ENCODE data around the gene IMP4.
"Not testable (repeated sequence)": the region's sequence is repeated elsewhere in the genome, so short reads cannot be mapped to it uniquely, and the experiment has no call there.

Gene IMP4

GRCh38 chr2:130342533-130343275 lies at the start of gene IMP4:
Gene IMP4, plus strand, starts transcription at chr2:130342897. Its CDS starts 36 bp downstream, at chr2:130342933.
- DNase-seq: peak; percentile 98

GRCh38 chr2:130300258-130300969 lies 42.3 kb upstream of the IMP4 start:
- no peak for DNase-seq

- DNase-seq: no peak
These were observed 41.7 kb upstream of the IMP4 start for GRCh38 chr2:130300970-130301348.

- DNase-seq: no peak
These were observed 40.4 kb upstream of the IMP4 start for GRCh38 chr2:130302164-130302886.

GRCh38 chr2:130303169-130303568 lies 39.5 kb upstream of the IMP4 start:
- DNase-seq: no peak

- DNase-seq: no peak
These were observed 38.0 kb upstream of the IMP4 start for GRCh38 chr2:130304726-130305125.

GRCh38 chr2:130307850-130308249 lies 34.8 kb upstream of the IMP4 start:
- DNase-seq: no peak

GRCh38 chr2:130310881-130311280 lies 31.8 kb upstream of the IMP4 start:
- no peak for DNase-seq

- no peak for DNase-seq
These were observed 28.8 kb upstream of the IMP4 start for GRCh38 chr2:130313812-130314334.

GRCh38 chr2:130314377-130314776 lies 28.3 kb upstream of the IMP4 start:
- no peak for DNase-seq

- DNase-seq: no peak
These were observed 26.1 kb upstream of the IMP4 start for GRCh38 chr2:130316596-130316995.

GRCh38 chr2:130318906-130319305 lies 23.8 kb upstream of the IMP4 start:
- DNase-seq: no peak

GRCh38 chr2:130319536-130319935 lies 23.2 kb upstream of the IMP4 start:
- no peak for DNase-seq

- peak; percentile 19 for DNase-seq
These were observed 14.8 kb upstream of the IMP4 start for GRCh38 chr2:130327703-130328527.

- peak; percentile 36 for DNase-seq
These were observed 14.0 kb upstream of the IMP4 start for GRCh38 chr2:130328710-130329109.

GRCh38 chr2:130332271-130333073 lies 10.2 kb upstream of the IMP4 start:
- DNase-seq: peak; percentile 65

GRCh38 chr2:130333253-130333652 lies 9.4 kb upstream of the IMP4 start:
- not testable (repeated sequence) for DNase-seq

GRCh38 chr2:130334026-130334425 lies 8.7 kb upstream of the IMP4 start:
- no peak for DNase-seq

- DNase-seq: no peak
These were observed 7.5 kb upstream of the IMP4 start for GRCh38 chr2:130335226-130335625.

GRCh38 chr2:130336150-130336876 lies 6.4 kb upstream of the IMP4 start:
- DNase-seq: peak; percentile 73

Measured in NCI-H510A treated with DMSO at 0.1 percent for 48 hours (cell line).